SH-SY5Y (cell line): Measurements from ENCODE around the gene ANTXR1.

ENCODE experiments used
- GATA2 ChIP-seq: IDR thresholded peaks from 2 replicates; pipeline ENCODE4 v1.6.1; 2011; ENCODE audit warnings: mild to moderate bottlenecking, low read depth, low read length
- GATA3 ChIP-seq: IDR thresholded peaks from 2 replicates; pipeline ENCODE4 v1.6.1; 2011; ENCODE audit warnings: low read depth, mild to moderate bottlenecking, low read length, moderate library complexity

The ANTXR1 gene

DNA sequence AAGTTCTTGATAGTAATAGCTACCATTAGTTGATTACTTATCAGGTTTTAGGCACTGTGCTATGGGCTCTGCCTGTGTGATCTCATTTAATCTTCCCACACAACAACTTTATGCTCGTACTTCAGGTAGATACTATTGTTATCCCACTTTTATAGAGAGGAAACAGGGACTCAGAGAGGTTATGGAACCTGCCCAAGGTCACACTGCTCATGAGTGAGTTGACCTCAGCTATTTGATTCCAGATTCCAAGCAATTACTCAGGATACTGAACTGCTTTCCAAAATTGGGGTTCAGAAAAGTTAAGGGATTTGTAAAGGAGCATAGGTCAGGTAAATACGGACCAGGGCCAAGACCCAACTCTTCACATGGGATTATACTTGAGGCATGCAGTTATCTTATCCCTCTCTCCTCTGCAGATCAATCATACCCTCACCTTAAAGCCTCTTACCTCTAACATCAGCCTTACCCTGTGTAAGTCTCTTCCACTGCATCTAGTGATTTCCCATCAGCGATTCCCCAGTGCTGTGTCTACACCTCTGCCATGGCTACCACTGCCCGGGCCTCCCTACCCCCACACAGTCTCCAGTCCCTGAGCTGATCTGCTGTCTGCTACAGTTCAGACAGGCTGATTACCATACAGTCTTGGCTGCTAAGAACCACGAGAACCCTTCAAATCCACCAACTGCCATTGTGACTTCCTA lies 74.4 kb downstream of the ANTXR1 start:
- TF ChIP-seq GATA2 (no peak), GATA3 (no peak)

DNA sequence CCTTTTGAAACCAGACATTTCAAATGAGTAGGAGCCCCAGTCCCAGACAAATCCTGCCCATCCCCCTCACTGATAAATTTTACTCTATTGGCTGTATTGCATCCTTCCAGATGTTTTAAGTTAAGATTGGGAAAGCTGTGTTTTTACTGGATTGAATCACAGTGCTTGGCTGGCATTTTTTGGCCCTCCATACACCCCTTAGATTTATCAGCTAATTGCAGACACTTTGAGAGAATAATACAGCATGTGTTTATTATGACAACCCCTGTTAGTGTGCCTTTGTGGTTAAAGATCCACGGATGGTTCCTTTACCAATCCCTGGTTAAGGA lies 74.9 kb downstream of the ANTXR1 start:
- TF ChIP-seq GATA3 (no peak), GATA2 (no peak)

DNA sequence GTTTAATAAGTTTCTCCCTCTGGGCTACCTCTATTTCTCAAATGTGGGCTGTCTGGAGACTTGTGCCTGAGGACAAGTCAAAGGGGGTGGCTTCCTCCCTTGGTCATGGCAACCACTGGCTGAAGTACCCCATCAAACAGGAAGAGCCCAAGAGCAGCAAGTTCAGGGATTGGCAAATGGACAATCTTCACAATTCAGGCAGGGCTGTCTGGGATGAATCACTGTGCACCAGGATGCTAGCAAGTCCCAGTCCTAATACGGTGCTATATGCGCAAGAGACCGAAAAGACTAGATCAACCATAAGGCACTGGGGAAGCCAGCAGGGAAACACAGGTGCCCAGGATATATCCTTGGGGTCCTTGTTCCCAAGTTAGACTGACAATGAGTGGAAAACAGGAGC lies 75.5 kb downstream of the ANTXR1 start:
- no peak for TF ChIP-seq GATA3
- no peak for TF ChIP-seq GATA2

DNA sequence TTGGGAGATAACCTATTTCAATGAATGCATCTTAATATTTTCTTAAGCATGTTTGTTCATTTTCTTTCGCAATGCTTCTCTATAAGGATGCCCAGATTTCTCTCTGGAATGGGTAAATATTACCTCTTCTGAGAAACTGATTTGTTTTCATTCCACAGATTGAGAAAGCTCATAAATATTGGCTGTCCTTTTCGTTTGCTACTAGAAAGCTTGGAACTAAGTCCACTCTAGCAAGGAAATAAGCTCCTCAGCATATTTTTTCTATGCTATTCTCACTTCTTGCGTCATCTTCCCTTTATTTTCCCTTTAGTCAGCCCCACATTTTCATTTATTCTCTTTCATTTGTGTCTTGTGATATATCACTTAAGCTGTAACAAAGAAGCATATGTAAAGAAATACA lies 76.3 kb downstream of the ANTXR1 start:
- TF ChIP-seq GATA2 = no peak
- TF ChIP-seq GATA3 = no peak

DNA sequence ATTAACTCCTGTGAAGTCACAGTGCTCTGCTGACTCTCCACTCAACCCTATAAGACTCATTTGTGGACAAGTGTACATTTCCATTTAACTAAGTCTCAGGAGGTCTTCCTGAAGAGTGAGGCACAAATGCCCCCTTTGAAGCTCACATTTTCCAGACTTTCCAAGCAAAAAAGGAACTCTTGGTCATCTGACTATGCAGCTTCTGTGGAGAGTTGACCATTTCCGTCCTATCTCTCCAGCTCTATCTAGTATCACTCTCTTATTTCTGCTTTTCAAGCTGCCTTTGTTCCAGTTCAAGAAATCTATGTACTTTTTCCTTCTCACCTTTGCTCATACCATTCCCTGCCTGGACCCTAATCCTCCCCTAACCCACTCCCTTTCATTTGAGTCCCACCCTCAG lies 77.0 kb downstream of the ANTXR1 start:
- no peak for TF ChIP-seq GATA3
- no peak for TF ChIP-seq GATA2

DNA sequence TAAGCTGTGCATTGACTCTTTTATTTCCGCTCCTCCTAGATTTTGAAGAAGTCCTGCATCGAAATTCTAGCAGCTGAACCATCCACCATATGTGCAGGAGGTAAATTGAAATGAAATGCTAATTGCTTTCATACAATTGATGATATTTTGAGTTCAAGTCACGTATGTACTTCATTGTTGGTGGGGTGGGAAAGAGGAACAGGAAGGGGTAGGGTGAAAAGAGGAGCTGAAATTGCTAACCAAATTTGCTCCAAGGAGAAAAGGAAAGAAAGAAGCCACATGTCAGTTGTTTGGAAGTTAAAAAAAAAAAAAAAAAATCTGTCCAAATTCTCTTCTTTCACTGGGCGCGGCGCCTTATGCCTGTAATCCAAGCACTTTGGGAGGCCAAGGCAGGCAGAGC lies 77.8 kb downstream of the ANTXR1 start:
- no peak for TF ChIP-seq GATA3

DNA sequence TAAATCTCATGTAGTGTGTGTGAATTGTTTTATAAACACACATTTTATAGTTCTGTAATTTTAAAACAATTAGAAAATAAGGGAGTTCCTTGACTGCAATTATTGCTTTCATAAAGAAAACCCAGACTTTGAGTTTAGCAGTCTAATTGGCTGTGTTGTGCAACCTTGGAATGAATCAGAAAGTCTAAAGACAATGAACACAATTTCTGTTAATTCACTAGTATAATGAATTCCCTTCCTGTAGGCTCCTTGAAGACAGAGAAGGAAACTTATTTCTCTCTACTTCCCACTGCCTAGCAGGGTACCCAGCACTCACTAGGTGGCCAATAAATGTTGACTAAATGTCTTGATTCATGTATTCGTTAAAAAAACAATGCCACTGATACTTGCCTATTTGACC lies 79.9 kb downstream of the ANTXR1 start:
- TF ChIP-seq GATA3 (no peak), GATA2 (no peak)

DNA sequence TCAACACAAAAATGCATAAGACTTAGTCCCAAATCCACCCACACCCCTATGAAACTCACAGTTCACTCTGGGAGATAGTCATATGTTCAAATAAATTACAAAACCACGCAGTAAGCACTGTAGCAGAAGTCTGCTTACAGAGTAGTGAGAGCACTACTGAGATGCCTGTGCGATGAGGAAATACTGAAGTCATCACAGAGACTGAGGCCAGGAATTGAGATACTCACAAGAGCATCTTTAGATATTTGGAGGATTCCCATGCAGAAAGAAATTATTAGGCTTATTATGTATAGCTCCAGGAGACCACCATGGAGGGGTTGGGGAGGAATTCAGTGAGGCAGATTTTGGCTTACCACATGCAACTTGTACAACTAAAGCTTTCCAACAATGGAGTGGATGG lies 82.3 kb downstream of the ANTXR1 start:
- no peak for TF ChIP-seq GATA2
- TF ChIP-seq GATA3 = no peak

DNA sequence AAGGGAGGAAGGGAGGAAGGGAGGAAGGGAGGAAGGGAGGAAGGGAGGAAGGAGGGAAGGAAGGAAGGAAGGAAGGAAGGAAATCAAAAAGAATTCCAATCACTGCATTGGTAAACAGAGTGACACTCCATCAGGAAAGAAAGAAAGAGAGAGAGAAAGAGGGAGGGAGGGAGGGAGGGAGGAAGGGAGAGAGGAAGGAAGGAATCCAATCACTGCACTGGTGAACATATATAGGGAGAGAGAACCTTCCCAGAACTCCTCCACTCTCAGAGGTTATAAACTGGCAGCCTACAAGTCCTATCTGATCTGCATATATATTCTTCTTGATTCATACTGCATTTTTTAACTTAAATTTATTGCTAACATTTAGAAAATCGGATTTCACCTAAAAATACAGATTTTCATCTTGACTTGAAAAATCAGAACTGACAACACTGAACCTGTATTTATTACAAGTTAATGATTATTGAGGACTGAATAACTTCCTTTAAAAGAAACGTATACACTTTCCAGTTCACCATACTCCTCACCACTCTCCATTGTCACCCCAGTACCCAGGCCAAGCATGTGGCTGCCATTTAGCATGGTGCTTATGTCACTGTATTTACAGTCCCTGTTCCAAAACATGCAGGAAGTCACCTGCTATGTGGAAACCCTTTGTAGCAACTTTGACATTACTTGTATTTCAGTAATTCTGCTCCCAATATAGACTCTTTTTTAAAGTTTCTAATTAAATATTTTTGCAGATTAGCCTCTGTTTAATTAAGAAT lies 83.5 kb downstream of the ANTXR1 start:
- no peak for TF ChIP-seq GATA2
- no peak for TF ChIP-seq GATA3

DNA sequence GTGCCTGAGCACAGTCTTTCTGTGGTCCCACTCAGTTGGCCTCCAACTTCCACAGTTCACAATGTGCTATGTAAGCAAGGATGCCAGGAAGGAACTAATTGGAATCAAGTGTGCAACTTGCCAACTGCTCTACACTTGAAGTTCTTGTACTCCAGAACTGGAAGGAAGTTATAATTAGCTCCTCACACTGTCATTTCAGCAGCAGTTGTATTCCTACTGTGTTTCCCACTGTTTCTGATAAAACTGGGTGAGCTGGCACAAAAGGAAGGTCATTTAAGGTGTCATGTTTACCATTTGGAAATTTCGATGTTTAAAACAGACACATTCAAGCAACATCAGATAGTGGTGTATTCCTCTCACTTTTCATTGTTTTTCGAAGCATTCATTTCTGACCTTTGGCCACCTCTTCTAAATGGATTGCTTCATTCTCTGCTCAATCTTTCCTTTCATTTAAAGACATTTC lies 84.2 kb downstream of the ANTXR1 start:
- no peak for TF ChIP-seq GATA3
- no peak for TF ChIP-seq GATA2

DNA sequence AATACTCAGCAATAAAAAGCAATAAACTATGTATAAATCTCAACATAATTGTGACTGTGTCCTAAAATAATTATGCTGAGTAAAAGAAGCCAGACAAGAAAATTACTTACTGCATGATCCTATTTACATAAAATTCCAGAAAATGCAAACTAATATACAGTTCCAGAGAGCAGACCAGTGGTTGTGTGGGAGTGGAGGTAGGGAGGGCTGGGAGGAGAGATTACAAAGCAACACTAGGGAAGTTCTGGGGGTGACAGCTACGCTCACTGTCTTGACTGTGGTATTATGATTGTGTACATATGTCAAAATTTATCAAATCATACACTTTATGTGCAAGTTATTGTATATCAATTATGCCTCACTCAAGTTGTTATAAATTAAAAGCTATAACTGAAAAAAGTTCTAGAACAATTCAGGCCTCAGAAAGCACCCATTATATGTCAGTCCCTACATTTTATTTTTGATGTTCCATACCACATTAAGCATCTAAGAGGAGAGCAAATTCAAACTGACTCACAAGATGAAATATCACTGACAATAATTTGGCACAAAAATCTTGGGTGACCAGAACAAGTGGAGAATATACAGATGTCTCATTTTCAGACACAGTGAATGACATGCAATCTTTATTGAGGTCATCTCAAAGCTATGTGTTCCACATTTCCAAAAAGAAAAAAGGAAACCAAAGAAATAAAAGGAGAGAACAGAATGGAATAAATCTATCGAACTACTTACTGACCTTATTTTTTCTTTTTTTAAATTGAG lies 85.1 kb downstream of the ANTXR1 start:
- TF ChIP-seq GATA3 (no peak), GATA2 (no peak)

DNA sequence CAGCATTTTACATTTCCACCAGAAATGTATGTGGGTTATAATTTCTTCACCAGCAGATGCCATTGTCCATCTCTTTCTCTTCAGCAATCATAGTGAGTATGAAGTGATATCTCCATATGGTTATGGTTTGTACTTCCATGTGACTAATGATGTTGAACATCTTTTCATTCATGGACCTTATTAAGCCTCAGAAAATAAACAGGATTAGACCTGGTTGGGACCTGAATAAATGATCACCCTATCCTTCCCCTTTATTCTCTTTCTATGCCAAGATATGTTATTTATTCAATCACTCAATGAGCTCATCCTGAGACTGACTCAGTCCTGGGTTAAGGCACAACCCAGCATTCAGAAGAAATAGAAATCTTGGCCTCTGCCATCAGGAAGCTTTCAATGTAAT lies 86.6 kb downstream of the ANTXR1 start:
- TF ChIP-seq GATA2 (no peak), GATA3 (no peak)

DNA sequence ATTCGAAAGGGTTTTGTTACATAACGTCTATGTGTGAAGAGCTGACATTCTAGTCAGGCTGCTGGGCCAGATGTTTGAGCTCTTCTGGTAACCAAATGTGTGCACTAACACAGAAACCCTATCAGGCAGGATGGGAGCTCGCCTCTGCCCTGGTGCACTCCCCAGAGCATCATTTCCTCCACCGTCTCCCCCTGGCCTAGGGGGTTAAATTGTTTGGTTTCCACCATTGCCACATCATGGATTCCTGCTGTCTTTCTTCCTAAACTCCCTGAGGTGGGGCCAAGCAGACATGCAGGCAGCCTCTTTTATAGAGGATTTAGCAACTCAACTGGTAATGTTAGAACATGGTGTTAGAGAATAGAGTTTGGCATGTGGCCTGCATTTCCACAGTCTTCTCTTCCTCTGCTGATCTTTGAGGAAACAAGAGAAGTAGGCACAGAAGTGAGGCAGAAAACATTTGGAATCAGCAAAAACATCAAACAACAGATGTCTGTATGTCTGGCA lies 87.3 kb downstream of the ANTXR1 start:
- TF ChIP-seq GATA2 (no peak), GATA3 (no peak)

DNA sequence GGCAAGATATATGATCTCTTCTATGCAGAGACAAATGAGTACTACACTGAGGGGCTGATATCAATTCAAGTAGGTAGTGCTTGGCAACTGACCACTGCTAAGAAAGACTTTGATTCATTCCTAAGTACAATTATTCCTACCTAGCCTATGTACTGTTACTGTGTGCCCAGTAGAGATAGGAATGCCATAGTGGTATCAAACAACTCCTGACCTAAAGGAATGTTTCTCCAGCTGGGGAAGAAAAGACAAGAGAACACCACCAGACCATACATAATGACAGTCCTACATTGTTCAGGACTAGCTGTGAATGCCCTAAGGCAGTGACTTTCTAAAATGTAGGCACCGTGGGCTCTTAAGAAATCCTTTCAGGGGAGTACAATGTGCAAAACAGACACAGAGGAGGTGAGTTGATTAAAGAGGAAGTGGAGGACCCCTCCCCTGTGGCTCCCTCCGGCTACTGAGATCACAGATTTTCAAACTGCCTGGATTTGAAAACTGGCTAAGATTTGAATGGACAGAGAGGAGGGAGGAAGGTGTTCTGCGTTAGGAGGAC lies 89.1 kb downstream of the ANTXR1 start:
- TF ChIP-seq GATA2 (no peak), GATA3 (no peak)

DNA sequence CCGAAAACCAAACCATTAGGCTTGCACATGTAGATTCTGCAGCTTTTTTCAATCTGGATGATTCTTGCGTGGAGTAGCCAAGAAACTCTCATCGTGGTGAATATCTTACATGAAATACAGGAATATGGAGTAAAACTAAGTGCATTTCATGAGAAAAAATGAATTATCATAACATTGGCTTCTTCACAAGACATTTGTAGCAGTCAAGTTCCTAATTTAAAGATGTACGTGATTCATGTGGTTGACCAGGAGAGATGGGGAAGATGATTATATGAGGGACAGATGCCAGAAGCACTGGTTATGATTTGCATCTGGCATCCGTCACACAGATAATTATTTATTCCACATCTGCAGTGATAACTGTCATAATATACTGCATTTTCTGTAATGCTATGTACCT lies 90.4 kb downstream of the ANTXR1 start:
- TF ChIP-seq GATA3 (peak; percentile 70), GATA2 (peak; percentile 89)
